GM12878 (cell line): ENCODE measurements around the gene ICOSLG. TPM values are rescaled to one million over a fixed set of nuclear protein-coding genes. Genes with fewer than 3 reads are reported as not detected.
A peak's percentile ranks its signal among the peaks of the same experiment; 100 is the strongest.
"Not testable (repeated sequence)": the region's sequence is repeated elsewhere in the genome, so short reads cannot be mapped to it uniquely, and the experiment has no call there.

Source experiments
- ATAC-seq: fragments of 200-7000 bp; cut with Tn5 transposase; 3 replicates; pipeline ENCODE4 v1.9.1; 2020; ENCODE audit warnings: mild to moderate bottlenecking, moderate library complexity
- BruUV-seq: library from RNA; stranded (reverse); fragments of 400-500 nt; replicated peaks from 2 replicates; lab custom pipeline; 2021; lab: Mats Ljungman, UMichigan
- CTCF ChIA-PET: fragments of 300-600 bp; sonication (Branson Sonifier 250); formaldehyde crosslinking; extraction: SDS; loops from one replicate; lab custom pipeline; 2021; ENCODE audit warnings: inconsistent platforms; lab: Yijun Ruan, JAX
- POLR2A ChIA-PET: fragments of 350-600 bp; formaldehyde crosslinking; extraction: SDS; loops from one replicate; lab custom pipeline; 2021; ENCODE audit warnings: inconsistent platforms; lab: Charles Lee
- RAD21 ChIA-PET: fragments of 300-600 bp; sonication (Branson Sonifier 250); formaldehyde crosslinking; loops from one replicate; lab custom pipeline; 2023; ENCODE audit warnings: antibody characterized with exemption; ENCODE audit not compliant: unreplicated experiment; lab: Charles Lee
- SMC1A ChIA-PET: fragments of 300-600 bp; sonication (Branson Sonifier 250); formaldehyde crosslinking; loops from one replicate; lab custom pipeline; 2023; ENCODE audit not compliant: unreplicated experiment, uncharacterized antibody; lab: Charles Lee
- DNase-seq: peaks from one replicate; pipeline ENCODE4 v3.0.0-alpha.2; 2011; ENCODE audit warnings: low read depth, low spot score
- FAIRE-seq: peaks from 3 replicates; lab custom pipeline; 2011; peaks lifted over from hg19 to GRCh38; lab: Jason Lieb, UNC
- H2AFZ ChIP-seq: 2 replicates; pipeline ENCODE4 v1.6.0; 2011; ENCODE audit warnings: low read depth, low read length, control low read depth; ENCODE audit not compliant: control insufficient read depth
- H3K27ac ChIP-seq: 2 replicates; pipeline ENCODE4 v1.5.1; 2011; ENCODE audit warnings: control low read depth; ENCODE audit not compliant: control insufficient read depth, insufficient read depth
- H3K27me3 ChIP-seq, 2 experiments: replicated peaks in 1 of 2; 2 replicates each; pipeline versions ENCODE4 v1.6.0 to v1.6.1; 2011; ENCODE audit warnings: low read length in 1 of 2; ENCODE audit not compliant: control insufficient read depth in 2 of 2, insufficient read depth in 2 of 2
- H3K36me3 ChIP-seq, 2 experiments: 2 replicates each; pipeline ENCODE4 v1.5.1; 2011; ENCODE audit warnings: low read length in 1 of 2; ENCODE audit not compliant: control insufficient read depth in 2 of 2, insufficient read depth in 2 of 2
- H3K4me1 ChIP-seq: 2 replicates; pipeline ENCODE4 v1.6.1; 2011; ENCODE audit warnings: mild to moderate bottlenecking, low read length, moderate library complexity, mixed read lengths; ENCODE audit not compliant: control insufficient read depth, insufficient read depth
- H3K4me2 ChIP-seq: 2 replicates; pipeline ENCODE4 v1.6.0; 2011; ENCODE audit warnings: control low read depth; ENCODE audit not compliant: control insufficient read depth, insufficient read depth
- H3K4me3 ChIP-seq: fragments of 200-600 bp; sonication (generic); 2 replicates; pipeline ENCODE4 v1.5.1; 2016
- H3K79me2 ChIP-seq: 2 replicates; pipeline ENCODE4 v1.6.0; 2011; ENCODE audit warnings: low read length; ENCODE audit not compliant: control insufficient read depth, insufficient read depth
- H3K9ac ChIP-seq: 2 replicates; pipeline ENCODE4 v1.8.0; 2011; ENCODE audit warnings: low read length, control low read depth, mixed read lengths; ENCODE audit not compliant: control insufficient read depth, insufficient read depth
- H3K9me3 ChIP-seq: replicated peaks from 3 replicates; pipeline ENCODE4 v1.5.1; 2011; ENCODE audit warnings: mild to moderate bottlenecking, low read length; ENCODE audit not compliant: control insufficient read depth, insufficient read depth
- H4K20me1 ChIP-seq: 2 replicates; pipeline ENCODE4 v1.6.0; 2011; ENCODE audit not compliant: control insufficient read depth, insufficient read depth
- HDGF ChIP-seq: fragments of 450-650 bp; IDR thresholded peaks from 2 replicates; pipeline ENCODE4 v1.6.1; 2016; ENCODE audit warnings: antibody characterized with exemption
- IKZF2 ChIP-seq, 2 experiments: fragments of 450-650 bp; IDR thresholded peaks; 2 replicates each; pipeline ENCODE4 v1.6.1; 2017; ENCODE audit warnings: mild to moderate bottlenecking in 2 of 2, moderate library complexity in 2 of 2
- MTA2 ChIP-seq: fragments of 450-650 bp; IDR thresholded peaks from 2 replicates; pipeline ENCODE4 v1.6.1; 2016; ENCODE audit warnings: low read depth, mild to moderate bottlenecking, moderate library complexity
- NBN ChIP-seq: fragments of 450-650 bp; IDR thresholded peaks from 2 replicates; pipeline ENCODE4 v1.6.1; 2016
- RELB ChIP-seq: fragments of 450-650 bp; IDR thresholded peaks from 2 replicates; pipeline ENCODE4 v1.6.1; 2017; ENCODE audit warnings: low read depth, mild to moderate bottlenecking, moderate library complexity
- SMARCA5 ChIP-seq: fragments of 450-650 bp; IDR thresholded peaks from 2 replicates; pipeline ENCODE4 v1.6.1; 2017; ENCODE audit warnings: mild to moderate bottlenecking
- YBX1 ChIP-seq: fragments of 450-650 bp; IDR thresholded peaks from 2 replicates; pipeline ENCODE4 v1.6.1; 2016; ENCODE audit warnings: antibody characterized with exemption
- ZNF217 ChIP-seq: fragments of 450-650 bp; IDR thresholded peaks from 2 replicates; pipeline ENCODE4 v1.6.1; 2017; ENCODE audit warnings: antibody characterized with exemption, mild to moderate bottlenecking
- ZNF24 ChIP-seq: fragments of 450-650 bp; IDR thresholded peaks from 2 replicates; pipeline ENCODE4 v1.6.1; 2017; ENCODE audit warnings: antibody characterized with exemption, mild to moderate bottlenecking
- WGBS: methylation state at CpG from one replicate; pipeline ENCODE4 v1.1.6; 2016; ENCODE audit warnings: low lambda C conversion rate; ENCODE audit not compliant: insufficient replicate concordance, insufficient coverage; ENCODE audit errors: missing lambda C conversion rate; 5-methylcytosine and 5-hydroxymethylcytosine counted together
- in situ Hi-C: fragments of 300-500 bp; cut with MboI; formaldehyde crosslinking; loops from 9 replicates; pipeline ENCODE4 v1.14.3; 2018; ENCODE audit warnings: mixed read lengths
- intact Hi-C: fragments of 100-400 bp; cut with micrococcal nuclease; formaldehyde crosslinking; loops from one replicate; pipeline ENCODE4 v1.14.2; 2022; ENCODE audit not compliant: unreplicated experiment
- polyA plus RNA-seq, 11 experiments: library from polyadenylated mRNA; depleted of rRNA in 4 of 11; unstranded in 6 of 11; stranded (reverse) in 5 of 11; fragments of >200 nt; fragmentation: Nextera tagmentation in 4 of 11; fragmentation: Illumina TruSeq in 1 of 11; extraction: Ambion mirVana in 4 of 11; extraction: Trizol in 1 of 11; gene quantifications; 1 replicate in 1 of 11; 2 replicates in 10 of 11; pipeline versions ENCODE4 v1.2.1 to v1.2.3, GENCODE V29; 2011 to 2016; ENCODE audit warnings: inconsistent platforms in 2 of 11, missing spikeins in 2 of 11, low read depth in 1 of 11
- total RNA-seq, 4 experiments: library from RNA; depleted of rRNA in 3 of 4; stranded (reverse); fragments of >200 nt in 3 of 4; fragmentation: Illumina TruSeq in 1 of 4; extraction: Trizol in 1 of 4; gene quantifications; 2 replicates each; pipeline versions ENCODE4 v1.2.1 to v1.2.3, GENCODE V29; 2013 to 2021
- TF ChIP-seq, protein P1 (sequence below): fragments of 450-650 bp; IDR thresholded peaks from 2 replicates; pipeline ENCODE4 v1.6.1; 2016; ENCODE audit warnings: mild to moderate bottlenecking
- TF ChIP-seq, protein P2 (sequence below): fragments of 450-650 bp; IDR thresholded peaks from 2 replicates; pipeline ENCODE4 v1.6.1; 2016; ENCODE audit warnings: mild to moderate bottlenecking

Gene ICOSLG
- total and polyA plus RNA-seq, 10 of the 15 experiments (the other 5 are each of a cell fraction or from before 2014, with no cell fraction given): 0.84 to 16.4 (median 6.2) TPM

DNA sequence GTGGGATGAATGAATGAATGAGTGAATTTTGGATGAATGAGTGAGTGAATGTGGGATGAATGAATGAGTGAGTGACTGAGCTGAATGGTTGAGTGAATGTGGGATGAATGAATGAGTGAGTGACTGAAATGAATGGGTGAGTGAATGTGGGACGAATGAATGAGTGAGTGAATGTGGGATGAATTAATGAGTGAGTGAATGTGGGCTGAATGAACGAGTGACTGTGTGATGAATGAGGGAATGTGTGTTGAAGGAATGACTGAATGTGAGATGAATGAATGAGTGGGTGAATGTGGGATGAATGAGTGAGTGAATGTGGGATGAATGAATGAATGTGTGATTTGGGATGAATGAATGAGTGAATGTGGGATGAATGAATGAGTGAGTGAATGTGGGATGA is 28.8 kb downstream of the ICOSLG start:
- TF ChIP-seq NBN (peak; percentile 93), SMARCA5 (peak; percentile 37; the same call in 1 of the 2 replicates), ZNF24 (peak; percentile 100), IKZF2 (IDR thresholded peaks at IDR 0.05) (peak in 1 of 2 experiments; percentile 20; a peak in 1 of 4 replicates), HDGF (peak; percentile 99), YBX1 (0 out of 2 replicates have a peak, but pooled peaks have one; percentile 29), MTA2 (0 out of 2 replicates have a peak, but pooled peaks have one; percentile 14), ZNF217 (peak; percentile 81), RELB (peak; percentile 43; the same call in 1 of the 2 replicates)
- TF ChIP-seq, protein P1, sequence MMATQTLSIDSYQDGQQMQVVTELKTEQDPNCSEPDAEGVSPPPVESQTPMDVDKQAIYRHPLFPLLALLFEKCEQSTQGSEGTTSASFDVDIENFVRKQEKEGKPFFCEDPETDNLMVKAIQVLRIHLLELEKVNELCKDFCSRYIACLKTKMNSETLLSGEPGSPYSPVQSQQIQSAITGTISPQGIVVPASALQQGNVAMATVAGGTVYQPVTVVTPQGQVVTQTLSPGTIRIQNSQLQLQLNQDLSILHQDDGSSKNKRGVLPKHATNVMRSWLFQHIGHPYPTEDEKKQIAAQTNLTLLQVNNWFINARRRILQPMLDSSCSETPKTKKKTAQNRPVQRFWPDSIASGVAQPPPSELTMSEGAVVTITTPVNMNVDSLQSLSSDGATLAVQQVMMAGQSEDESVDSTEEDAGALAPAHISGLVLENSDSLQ: peak; percentile 14; the same call in 1 of the 2 replicates
- TF ChIP-seq, protein P2, sequence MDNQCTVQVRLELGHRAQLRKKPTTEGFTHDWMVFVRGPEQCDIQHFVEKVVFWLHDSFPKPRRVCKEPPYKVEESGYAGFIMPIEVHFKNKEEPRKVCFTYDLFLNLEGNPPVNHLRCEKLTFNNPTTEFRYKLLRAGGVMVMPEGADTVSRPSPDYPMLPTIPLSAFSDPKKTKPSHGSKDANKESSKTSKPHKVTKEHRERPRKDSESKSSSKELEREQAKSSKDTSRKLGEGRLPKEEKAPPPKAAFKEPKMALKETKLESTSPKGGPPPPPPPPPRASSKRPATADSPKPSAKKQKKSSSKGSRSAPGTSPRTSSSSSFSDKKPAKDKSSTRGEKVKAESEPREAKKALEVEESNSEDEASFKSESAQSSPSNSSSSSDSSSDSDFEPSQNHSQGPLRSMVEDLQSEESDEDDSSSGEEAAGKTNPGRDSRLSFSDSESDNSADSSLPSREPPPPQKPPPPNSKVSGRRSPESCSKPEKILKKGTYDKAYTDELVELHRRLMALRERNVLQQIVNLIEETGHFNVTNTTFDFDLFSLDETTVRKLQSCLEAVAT: peak; percentile 77
- H3K9me3 ChIP-seq, DNase-seq, H2AFZ ChIP-seq, H4K20me1 ChIP-seq, H3K36me3 ChIP-seq, H3K9ac ChIP-seq, H3K4me1 ChIP-seq, in situ Hi-C loops, H3K4me3 ChIP-seq, intact Hi-C loops, ATAC-seq, H3K27me3 ChIP-seq, H3K79me2 ChIP-seq, FAIRE-seq, RAD21 ChIA-PET, POLR2A ChIA-PET, BruUV-seq, H3K27ac ChIP-seq, CTCF ChIA-PET, H3K4me2 ChIP-seq, SMC1A ChIA-PET: not testable (repeated sequence)
- 17% methylated on average over 2 of the region's 2 CpGs for WGBS

DNA sequence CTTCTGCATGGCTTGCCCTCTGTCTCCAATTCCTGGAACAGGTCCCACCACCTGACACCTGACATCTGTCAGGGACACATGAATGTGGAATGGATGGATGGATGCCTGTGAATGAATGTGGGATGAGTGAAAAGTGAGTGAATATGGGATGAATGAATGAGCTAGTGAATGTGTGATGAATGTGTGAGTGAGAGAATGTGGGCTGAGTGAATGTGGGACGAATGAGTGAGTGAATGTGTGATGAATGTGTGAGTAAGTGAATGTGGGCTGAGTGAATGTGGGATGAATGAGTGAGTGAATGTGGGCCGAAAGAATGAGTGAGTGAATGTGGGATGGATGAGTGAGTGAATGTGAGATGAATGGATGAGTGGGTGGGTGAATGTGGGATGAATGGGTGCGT is 29.2 kb downstream of the ICOSLG start:
- BruUV-seq, H3K27ac ChIP-seq, RAD21 ChIA-PET, FAIRE-seq, ATAC-seq, DNase-seq, H4K20me1 ChIP-seq, H3K27me3 ChIP-seq, H2AFZ ChIP-seq, H3K36me3 ChIP-seq, H3K9me3 ChIP-seq, POLR2A ChIA-PET, H3K4me2 ChIP-seq, intact Hi-C loops, H3K79me2 ChIP-seq, CTCF ChIA-PET, in situ Hi-C loops, H3K4me3 ChIP-seq, H3K4me1 ChIP-seq, H3K9ac ChIP-seq, SMC1A ChIA-PET: not testable (repeated sequence)
- WGBS: 100% methylated on average over 1 of the region's 3 CpGs
